Breast epithelium (tissue), 4 donors: Measurements from ENCODE around the gene RSPH9. TPM values are rescaled to one million over a fixed set of nuclear protein-coding genes. Genes with fewer than 3 reads are reported as not detected.

Source experiments
- DNase-seq, 2 donors: peaks; one replicate each; pipeline ENCODE4 v3.0.0-alpha.2; 2019; ENCODE audit warnings: low spot score in 2 of 2
- H3K27ac ChIP-seq, 2 donors: fragments of 200-600 bp; sonication (generic) in 1 of 2; one replicate each; pipeline ENCODE4 v1.5.1; 2016 to 2019; ENCODE audit warnings: mild to moderate bottlenecking in 1 of 2
- H3K27me3 ChIP-seq, 2 donors: fragments of 200-600 bp; sonication (generic) in 1 of 2; one replicate each; pipeline versions ENCODE4 v1.5.1 to v1.6.0; 2017 to 2019; ENCODE audit warnings: control low read depth in 1 of 2, mild to moderate bottlenecking in 1 of 2
- H3K36me3 ChIP-seq: fragments of 200-600 bp; one replicate; pipeline ENCODE4 v1.5.1; 2019
- H3K4me1 ChIP-seq, 2 donors: fragments of 200-600 bp; sonication (generic); one replicate each; pipeline ENCODE4 v1.5.1; 2016 to 2019; ENCODE audit warnings: control low read depth in 1 of 2
- H3K4me3 ChIP-seq, 3 donors: fragments of 200-600 bp; sonication (generic); 1 replicate in 2 of 3; 2 replicates in 1 of 3; pipeline ENCODE4 v1.5.1; 2016 to 2019; ENCODE audit warnings: mild to moderate bottlenecking in 3 of 3, moderate library complexity in 2 of 3
- H3K9me3 ChIP-seq, 2 donors: fragments of 200-600 bp; sonication (generic) in 1 of 2; one replicate each; pipeline ENCODE4 v1.5.1; 2016 to 2019; ENCODE audit warnings: control low read depth in 1 of 2
- CTCF ChIP-seq, 3 donors: fragments of 450-650 bp; IDR thresholded peaks; one replicate each; pipeline ENCODE4 v1.5.1; 2016 to 2017; ENCODE audit warnings: antibody characterized with exemption in 3 of 3, mild to moderate bottlenecking in 3 of 3, moderate library complexity in 3 of 3
- POLR2A ChIP-seq: fragments of 450-650 bp; IDR thresholded peaks from one replicate; pipeline ENCODE4 v1.6.1; 2016; ENCODE audit warnings: antibody characterized with exemption, mild to moderate bottlenecking, moderate library complexity
- POLR2AphosphoS5 ChIP-seq, 3 donors: sonication (generic); formaldehyde crosslinking; IDR thresholded peaks; one replicate each; pipeline ENCODE4 v1.6.1; 2017; ENCODE audit warnings: antibody characterized with exemption in 3 of 3
- intact Hi-C: fragments of 100-400 bp; cut with DNase I; formaldehyde crosslinking; loops from one replicate; pipeline ENCODE4 v1.15.1; 2023; ENCODE audit warnings: low total_unique reads
- total RNA-seq, 3 donors: library from RNA; depleted of rRNA; stranded (reverse); fragments of >200 nt; gene quantifications; one replicate each; pipeline ENCODE4 v1.1.0, GENCODE V29; 2016

Gene RSPH9
- total RNA-seq, 3 donors from 2014 or later, result not detected

GRCh38 chr6:43623880-43624785, 20.7 kb upstream of the RSPH9 start:
- DNase-seq, result no peak

GRCh38 chr6:43624786-43625288, 20.0 kb upstream of the RSPH9 start:
- Histone ChIP-seq H3K4me1 (peaks cover 4% of the 10 kb centered on the region in 2 donors), H3K36me3 (no peaks in the 10 kb centered on the region), H3K27me3 (no peaks in the 10 kb centered on the region), H3K27ac (no peak overlapping the region), H3K9me3 (no peaks in the 10 kb centered on the region), H3K4me3 (no peak overlapping the region)
- no peak for DNase-seq
- no peak for TF ChIP-seq POLR2A
- TF ChIP-seq CTCF (IDR thresholded peaks at IDR 0.05), result no peak
- no peak for TF ChIP-seq POLR2AphosphoS5 (IDR thresholded peaks at IDR 0.05)
- intact Hi-C loops, result no loop called here

More at GRCh38 chr6:43623880-43624785, 20.7 kb upstream of the RSPH9 start:
- TF ChIP-seq POLR2AphosphoS5 (IDR thresholded peaks at IDR 0.05), result no peak
- no peak for TF ChIP-seq CTCF (IDR thresholded peaks at IDR 0.05)
- no peak for TF ChIP-seq POLR2A
- Histone ChIP-seq H3K27me3 (no peaks in the 10 kb centered on the region), H3K9me3 (no peaks in the 10 kb centered on the region), H3K4me1 (peaks cover 4% of the 10 kb centered on the region in 2 donors), H3K36me3 (no peaks in the 10 kb centered on the region), H3K4me3 (no peak overlapping the region), H3K27ac (no peak overlapping the region)
- intact Hi-C loops, result no loop called here

GRCh38 chr6:43625393-43625992, 19.3 kb upstream of the RSPH9 start:
- Histone ChIP-seq H3K27me3 (no peaks in the 10 kb centered on the region), H3K4me3 (no peak overlapping the region), H3K27ac (no peak overlapping the region)

GRCh38 chr6:43627008-43627825, 17.6 kb upstream of the RSPH9 start:
- TF ChIP-seq POLR2AphosphoS5 (IDR thresholded peaks at IDR 0.05) (peak in 1 of 3 donors; percentile 53), POLR2A (no peak)
- peak overlapping the region; percentile 98 for H3K27ac ChIP-seq
- H3K4me3 ChIP-seq, result peak overlapping the region in 1 of 3 donors; percentile 90
- no peaks in the 10 kb centered on the region for H3K9me3 ChIP-seq
- peaks cover 4% of the 10 kb centered on the region in 2 donors for H3K4me1 ChIP-seq
- no peaks in the 10 kb centered on the region for H3K36me3 ChIP-seq
- peak in 1 of 2 donors; percentile 62 for DNase-seq
- intact Hi-C loops, result no loop called here
- H3K27me3 ChIP-seq, result no peaks in the 10 kb centered on the region

More at GRCh38 chr6:43625393-43625992, 19.3 kb upstream of the RSPH9 start:
- no peaks in the 10 kb centered on the region for H3K36me3 ChIP-seq
- H3K9me3 ChIP-seq, result no peaks in the 10 kb centered on the region
- peaks cover 4% of the 10 kb centered on the region in 2 donors for H3K4me1 ChIP-seq
- intact Hi-C loops, result no loop called here
- no peak for TF ChIP-seq POLR2AphosphoS5 (IDR thresholded peaks at IDR 0.05)
- no peak for TF ChIP-seq CTCF (IDR thresholded peaks at IDR 0.05)
- no peak for TF ChIP-seq POLR2A
- no peak for DNase-seq
